Type B pancreatic cell (in vitro differentiated cells): ENCODE results near the gene MYLK. TPM values are rescaled to one million over a fixed set of nuclear protein-coding genes. Genes with fewer than 3 reads are reported as not detected.

ENCODE experiments used
- DNase-seq: peaks from one replicate; pipeline ENCODE4 v3.0.0; 2021; ENCODE audit warnings: mixed read lengths; ENCODE audit not compliant: unreplicated experiment; ENCODE audit errors: extremely low spot score
- H3K27ac Mint-ChIP-seq: 2 replicates; pipeline ENCODE4 v1.8.0; 2021; ENCODE audit warnings: mild to moderate bottlenecking, mixed read lengths
- H3K27me3 Mint-ChIP-seq: 2 replicates; pipeline ENCODE4 v1.8.0; 2021; ENCODE audit warnings: mixed read lengths
- H3K36me3 Mint-ChIP-seq: 2 replicates; pipeline ENCODE4 v1.8.0; 2021; ENCODE audit warnings: mixed read lengths
- H3K4me1 Mint-ChIP-seq: one replicate; pipeline ENCODE4 v1.8.0; 2021; ENCODE audit warnings: mixed read lengths; ENCODE audit not compliant: unreplicated experiment
- H3K4me3 Mint-ChIP-seq: 2 replicates; pipeline ENCODE4 v1.8.0; 2021; ENCODE audit warnings: mild to moderate bottlenecking, mixed read lengths
- H3K9me3 Mint-ChIP-seq: 2 replicates; pipeline ENCODE4 v1.8.0; 2021; ENCODE audit warnings: mixed read lengths
- total RNA-seq: library from RNA; stranded (reverse); gene quantifications from 2 replicates; pipeline ENCODE4 v1.2.1, GENCODE V29; 2021; ENCODE audit warnings: low replicate concordance
- TF ChIP-seq, protein P1 (sequence below): fragments of 200-600 bp; sonication (generic); conservative IDR thresholded peaks from 2 replicates; pipeline ENCODE4 v1.5.0; 2021; ENCODE audit warnings: antibody characterized with exemption, mild to moderate bottlenecking

The MYLK gene
- total RNA-seq, 1 donor from 2014 or later: 16.8 TPM

DNA sequence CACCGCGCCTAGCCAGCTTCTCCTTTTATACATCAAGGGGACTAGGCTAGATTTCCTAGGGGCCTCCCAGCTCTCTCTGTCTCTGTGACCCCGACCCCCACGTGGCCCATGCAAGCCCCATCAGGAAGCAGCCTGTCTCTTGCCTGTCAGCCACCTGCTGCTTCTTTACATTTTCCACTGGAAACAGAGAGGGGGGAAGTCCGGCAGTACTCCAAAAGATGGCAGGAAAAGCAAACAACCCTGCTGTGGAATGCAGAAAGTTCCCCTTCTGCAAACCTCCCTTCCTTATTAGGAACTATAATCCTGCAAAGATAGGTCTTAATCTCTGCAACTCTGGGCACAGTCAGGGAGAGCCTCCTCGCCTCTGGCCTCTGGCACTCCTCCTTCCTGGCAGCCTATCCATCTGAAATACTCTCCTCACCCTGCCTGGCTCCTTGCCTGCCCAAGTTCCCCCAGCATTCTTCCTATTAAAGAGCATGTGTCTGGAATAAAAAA lies 251.9 kb downstream of the MYLK start:
- Mint-ChIP-seq H3K4me1 (peaks cover 37% of the 10 kb centered on the region), H3K27ac (peak overlapping the region; percentile 73), H3K9me3 (peaks cover 4% of the 10 kb centered on the region), H3K27me3 (no peaks in the 10 kb centered on the region), H3K36me3 (peaks cover 4% of the 10 kb centered on the region), H3K4me3 (no peak overlapping the region)
- no peak for DNase-seq
- TF ChIP-seq, protein P1, sequence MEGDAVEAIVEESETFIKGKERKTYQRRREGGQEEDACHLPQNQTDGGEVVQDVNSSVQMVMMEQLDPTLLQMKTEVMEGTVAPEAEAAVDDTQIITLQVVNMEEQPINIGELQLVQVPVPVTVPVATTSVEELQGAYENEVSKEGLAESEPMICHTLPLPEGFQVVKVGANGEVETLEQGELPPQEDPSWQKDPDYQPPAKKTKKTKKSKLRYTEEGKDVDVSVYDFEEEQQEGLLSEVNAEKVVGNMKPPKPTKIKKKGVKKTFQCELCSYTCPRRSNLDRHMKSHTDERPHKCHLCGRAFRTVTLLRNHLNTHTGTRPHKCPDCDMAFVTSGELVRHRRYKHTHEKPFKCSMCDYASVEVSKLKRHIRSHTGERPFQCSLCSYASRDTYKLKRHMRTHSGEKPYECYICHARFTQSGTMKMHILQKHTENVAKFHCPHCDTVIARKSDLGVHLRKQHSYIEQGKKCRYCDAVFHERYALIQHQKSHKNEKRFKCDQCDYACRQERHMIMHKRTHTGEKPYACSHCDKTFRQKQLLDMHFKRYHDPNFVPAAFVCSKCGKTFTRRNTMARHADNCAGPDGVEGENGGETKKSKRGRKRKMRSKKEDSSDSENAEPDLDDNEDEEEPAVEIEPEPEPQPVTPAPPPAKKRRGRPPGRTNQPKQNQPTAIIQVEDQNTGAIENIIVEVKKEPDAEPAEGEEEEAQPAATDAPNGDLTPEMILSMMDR: no peak

DNA sequence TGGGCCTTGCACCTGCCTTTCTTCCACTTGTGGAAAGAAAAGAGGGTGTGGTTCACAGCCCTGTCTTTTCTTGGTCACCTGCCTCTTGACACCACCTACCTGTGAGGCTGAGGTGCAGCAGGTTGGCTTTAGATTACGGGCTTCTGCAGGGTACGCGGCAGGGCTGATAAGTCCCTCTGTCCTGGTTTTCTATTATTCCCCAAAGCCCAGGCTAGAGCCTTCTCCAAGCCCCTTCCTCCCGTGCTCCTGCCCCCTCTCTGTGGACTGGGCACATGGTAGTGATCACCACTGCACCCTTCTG lies 254.4 kb downstream of the MYLK start:
- no peak overlapping the region for H3K27ac Mint-ChIP-seq
- DNase-seq: no peak
- TF ChIP-seq, protein P1: no peak
- H3K9me3 Mint-ChIP-seq: peaks cover 5% of the 10 kb centered on the region
- no peak overlapping the region for H3K4me3 Mint-ChIP-seq
- H3K4me1 Mint-ChIP-seq: peaks cover 21% of the 10 kb centered on the region
- H3K27me3 Mint-ChIP-seq: no peaks in the 10 kb centered on the region
- H3K36me3 Mint-ChIP-seq: peaks cover 4% of the 10 kb centered on the region

DNA sequence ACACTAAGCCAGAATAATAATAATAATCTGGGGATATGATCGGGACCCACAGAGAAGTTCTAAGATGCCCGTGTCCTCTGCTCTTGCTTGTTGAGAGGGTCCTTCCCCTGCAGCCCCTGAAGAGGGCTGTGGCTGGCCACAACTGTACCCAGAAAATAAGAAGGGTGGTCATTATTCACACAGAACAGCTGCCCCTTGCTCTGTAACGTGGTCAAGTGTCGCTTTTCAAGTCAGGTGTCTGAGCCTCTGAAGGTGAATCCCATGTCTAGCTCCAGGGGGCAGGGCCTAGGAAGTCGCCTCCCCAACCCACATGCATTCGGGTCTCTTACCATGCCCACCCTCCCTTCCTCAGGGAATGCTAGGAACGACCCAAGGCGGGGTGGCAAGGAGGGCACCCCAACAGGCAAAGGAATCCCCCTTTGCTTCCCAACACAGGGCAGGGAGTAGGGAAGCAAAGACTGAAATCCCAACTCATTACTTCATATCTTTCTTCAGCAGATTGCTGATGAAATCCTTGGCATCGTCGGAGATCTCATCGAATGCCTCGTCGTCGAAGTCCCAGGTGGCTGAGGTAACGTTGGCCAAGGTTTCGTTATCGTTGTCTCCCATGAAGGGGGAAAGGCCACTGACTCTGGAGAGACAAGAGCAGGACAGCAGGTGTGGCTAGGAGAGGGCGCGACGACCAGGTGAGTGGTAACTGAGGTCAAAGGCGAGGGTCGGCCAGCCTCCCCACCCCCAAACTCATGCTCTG lies 255.0 kb downstream of the MYLK start:
- Mint-ChIP-seq H3K27me3 (no peaks in the 10 kb centered on the region), H3K27ac (no peak overlapping the region), H3K4me3 (no peak overlapping the region), H3K36me3 (peaks cover 4% of the 10 kb centered on the region), H3K4me1 (peaks cover 16% of the 10 kb centered on the region), H3K9me3 (peaks cover 5% of the 10 kb centered on the region)
- TF ChIP-seq, protein P1: no peak
- DNase-seq: no peak

DNA sequence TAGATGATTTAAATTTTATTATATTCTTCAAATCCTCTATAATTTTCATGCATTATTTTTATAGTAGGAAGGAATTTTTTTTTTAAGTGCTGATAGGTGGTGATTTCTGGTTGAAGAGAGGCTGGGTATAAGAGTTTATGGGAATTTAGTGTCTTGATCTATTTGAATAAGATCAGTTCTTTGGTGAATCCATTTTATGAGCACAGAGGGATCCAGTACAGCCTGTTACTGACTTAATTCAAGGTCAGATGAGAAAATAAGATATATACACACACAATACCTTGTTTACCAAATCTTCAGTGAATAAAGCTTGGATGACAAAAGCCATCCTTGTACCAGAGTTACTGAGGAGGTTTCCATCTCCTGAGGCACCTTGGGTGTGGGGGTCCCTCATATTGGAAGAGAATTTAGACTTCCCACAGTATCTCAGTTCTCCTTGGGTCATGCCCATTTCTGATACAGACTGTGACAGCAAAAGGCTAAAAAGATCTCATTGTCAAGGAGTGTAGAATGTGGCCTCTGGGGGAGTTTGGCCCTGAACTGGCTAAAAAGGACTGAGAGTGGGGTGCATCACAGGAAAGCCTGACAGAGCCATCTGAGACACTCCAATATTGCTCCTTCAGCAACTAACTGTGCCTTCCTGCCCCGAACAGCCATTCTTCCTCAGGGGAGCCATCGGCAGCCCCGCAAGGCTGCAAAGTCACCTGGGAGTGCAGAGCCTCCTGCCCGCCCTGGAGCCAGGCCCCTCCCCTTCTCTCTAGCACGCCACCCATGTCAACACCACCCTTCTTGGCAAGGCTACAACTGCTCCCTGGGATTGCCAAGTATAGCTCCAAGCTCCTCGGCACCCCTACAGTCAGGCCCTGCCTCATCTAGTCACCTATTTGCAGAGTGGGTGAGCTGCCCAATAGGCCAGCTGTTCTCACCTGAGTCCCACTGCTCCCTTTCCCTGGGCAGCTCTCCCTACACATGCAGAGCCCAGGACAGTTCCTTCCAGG lies 256.2 kb downstream of the MYLK start:
- Mint-ChIP-seq H3K27me3 (no peaks in the 10 kb centered on the region), H3K9me3 (peaks cover 5% of the 10 kb centered on the region), H3K36me3 (peaks cover 4% of the 10 kb centered on the region), H3K4me1 (peaks cover 7% of the 10 kb centered on the region), H3K4me3 (no peak overlapping the region), H3K27ac (no peak overlapping the region)
- DNase-seq: no peak
- TF ChIP-seq, protein P1: no peak

GRCh38 chr3:123626881-123627280 lies 257.3 kb downstream of the MYLK start:
- TF ChIP-seq, protein P1: no peak
- Mint-ChIP-seq H3K27ac (no peak overlapping the region), H3K9me3 (peaks cover 5% of the 10 kb centered on the region), H3K27me3 (no peaks in the 10 kb centered on the region), H3K36me3 (peaks cover 4% of the 10 kb centered on the region), H3K4me1 (peaks cover 5% of the 10 kb centered on the region), H3K4me3 (no peak overlapping the region)
- DNase-seq: no peak
